ENCODE results near the gene CHST9. TPM values are rescaled to one million over a fixed set of nuclear protein-coding genes. Genes with fewer than 3 reads are reported as not detected.

Gene CHST9
- total and polyA plus RNA-seq, 8 donors: 3.9 to 17.2 (median 7.8) TPM

- DNase-seq (no peak), ATAC-seq (peak in 3 of 4 donors; percentile 26 to 75 (median 56)), FAIRE-seq (no peak)
- intact Hi-C loops (cut with DNase I): no loop called here
- no peaks in the 10 kb centered on the region for H3K9me3 ChIP-seq
- no peak overlapping the region for H3K4me3 ChIP-seq
- TF ChIP-seq, protein P1, sequence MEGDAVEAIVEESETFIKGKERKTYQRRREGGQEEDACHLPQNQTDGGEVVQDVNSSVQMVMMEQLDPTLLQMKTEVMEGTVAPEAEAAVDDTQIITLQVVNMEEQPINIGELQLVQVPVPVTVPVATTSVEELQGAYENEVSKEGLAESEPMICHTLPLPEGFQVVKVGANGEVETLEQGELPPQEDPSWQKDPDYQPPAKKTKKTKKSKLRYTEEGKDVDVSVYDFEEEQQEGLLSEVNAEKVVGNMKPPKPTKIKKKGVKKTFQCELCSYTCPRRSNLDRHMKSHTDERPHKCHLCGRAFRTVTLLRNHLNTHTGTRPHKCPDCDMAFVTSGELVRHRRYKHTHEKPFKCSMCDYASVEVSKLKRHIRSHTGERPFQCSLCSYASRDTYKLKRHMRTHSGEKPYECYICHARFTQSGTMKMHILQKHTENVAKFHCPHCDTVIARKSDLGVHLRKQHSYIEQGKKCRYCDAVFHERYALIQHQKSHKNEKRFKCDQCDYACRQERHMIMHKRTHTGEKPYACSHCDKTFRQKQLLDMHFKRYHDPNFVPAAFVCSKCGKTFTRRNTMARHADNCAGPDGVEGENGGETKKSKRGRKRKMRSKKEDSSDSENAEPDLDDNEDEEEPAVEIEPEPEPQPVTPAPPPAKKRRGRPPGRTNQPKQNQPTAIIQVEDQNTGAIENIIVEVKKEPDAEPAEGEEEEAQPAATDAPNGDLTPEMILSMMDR (IDR thresholded peaks at IDR 0.05): no peak
- H3K27ac ChIP-seq: peak overlapping the region in 2 of 4 donors; percentile 38 to 44
- 36% methylated on average over 7 of the region's 7 CpGs for WGBS, 2 donors
- peaks cover 0 to 3% (median 0%) of the 10 kb centered on the region in 3 donors for H3K4me1 ChIP-seq
- H3K27me3 ChIP-seq: no peaks in the 10 kb centered on the region
- no peaks in the 10 kb centered on the region for H3K36me3 ChIP-seq
These were observed 49.5 kb downstream of the CHST9 start for GRCh38 chr18:27135504-27136207.

DNA sequence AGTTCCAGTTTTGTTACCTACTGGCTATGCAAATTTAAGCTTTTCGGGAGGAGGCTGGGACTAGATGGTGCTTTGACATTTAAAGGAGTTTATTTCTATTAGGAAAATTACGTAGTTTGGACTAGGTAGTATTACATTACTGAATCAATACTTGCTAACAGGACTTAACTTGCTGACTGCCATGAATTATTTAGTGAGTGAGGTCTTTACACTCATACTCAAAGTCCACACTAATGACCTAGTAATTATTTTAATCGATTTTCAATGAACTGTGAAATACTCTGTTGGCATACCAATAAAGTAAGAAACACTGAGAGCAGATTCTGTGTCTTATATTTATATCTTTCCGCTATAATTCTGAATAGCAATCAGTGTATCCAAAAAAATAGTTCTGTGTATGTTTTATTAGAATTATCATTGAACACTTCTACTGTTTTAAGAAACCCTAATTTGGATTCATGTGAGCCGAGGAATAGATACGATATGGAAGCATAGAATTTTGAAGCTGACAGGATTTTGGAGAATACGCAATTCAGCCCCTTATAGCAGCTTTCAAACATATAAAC, 55.0 kb downstream of the CHST9 start:
- Histone ChIP-seq H3K9me3 (no peaks in the 10 kb centered on the region), H3K36me3 (no peaks in the 10 kb centered on the region), H3K27me3 (no peaks in the 10 kb centered on the region), H3K4me1 (no peaks in the 10 kb centered on the region), H3K4me3 (no peak overlapping the region), H3K27ac (no peak overlapping the region)
- TF ChIP-seq, protein P1 (IDR thresholded peaks at IDR 0.05): no peak
- FAIRE-seq: no peak
- intact Hi-C loops (cut with DNase I): no loop called here
- 79 to 87% methylated on average over 7 of the region's 7 CpGs for WGBS, 2 donors
- ATAC-seq: no peak
- DNase-seq: no peak

DNA sequence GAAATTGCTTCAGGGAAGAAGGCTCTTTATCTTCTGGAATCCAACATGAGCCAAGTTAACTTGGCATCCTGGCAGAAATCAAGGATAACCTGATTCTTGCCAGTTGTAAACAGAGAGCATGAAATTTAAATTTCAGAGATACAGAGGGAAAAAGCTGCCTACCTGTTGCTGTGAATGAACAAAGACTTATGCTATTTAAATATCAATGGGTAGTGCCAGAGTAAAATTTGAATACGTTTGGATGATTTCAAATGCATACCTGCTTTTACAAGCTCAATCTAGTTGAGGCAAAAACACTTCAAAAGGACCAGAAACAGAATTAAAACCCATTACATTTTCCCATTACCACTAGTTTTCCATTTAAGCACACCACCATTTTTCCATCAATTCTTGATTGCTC, 60.9 kb downstream of the CHST9 start:
- H3K27ac ChIP-seq: no peak overlapping the region
- no peaks in the 10 kb centered on the region for H3K9me3 ChIP-seq
- TF ChIP-seq, protein P1 (IDR thresholded peaks at IDR 0.05): no peak
- no peak for DNase-seq
- WGBS, 2 donors: 38 to 82% methylated on average over 1 of the region's 1 CpG
- no peak for FAIRE-seq
- H3K4me1 ChIP-seq: peaks cover 0 to 2% (median 0%) of the 10 kb centered on the region in 3 donors
- intact Hi-C loops (cut with DNase I): no loop called here
- H3K36me3 ChIP-seq: no peaks in the 10 kb centered on the region
- no peak overlapping the region for H3K4me3 ChIP-seq
- H3K27me3 ChIP-seq: no peaks in the 10 kb centered on the region
- ATAC-seq: no peak

DNA sequence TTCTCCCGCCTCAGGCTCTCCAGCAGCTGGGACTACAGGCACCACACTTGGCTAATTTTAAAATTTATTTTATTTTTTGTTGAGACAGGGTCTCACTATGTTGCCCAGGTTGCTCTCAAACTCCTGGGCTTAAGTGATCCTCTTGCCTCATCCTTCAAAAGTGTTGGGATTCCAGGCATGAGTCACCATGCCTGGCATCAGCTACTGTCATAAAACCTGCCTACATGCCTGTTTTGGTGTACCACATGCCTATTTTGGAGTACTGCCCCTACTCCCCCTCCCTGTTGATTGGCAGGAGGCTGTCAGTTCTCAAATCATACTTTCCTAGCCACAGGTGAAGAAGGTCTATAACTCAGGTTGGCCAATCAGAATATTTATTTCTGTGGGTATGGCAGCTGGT, 64.0 kb downstream of the CHST9 start:
- H3K27ac ChIP-seq: no peak overlapping the region
- WGBS, 2 donors: 83 to 96% methylated on average over 1 of the region's 1 CpG

More for the DNA sequence above, 64.0 kb downstream of the CHST9 start:
- ATAC-seq (no peak), DNase-seq (no peak), FAIRE-seq (no peak)
- H3K4me1 ChIP-seq: peaks cover 0 to 3% (median 0%) of the 10 kb centered on the region in 3 donors
- no peaks in the 10 kb centered on the region for H3K9me3 ChIP-seq
- intact Hi-C loops (cut with DNase I): no loop called here
- TF ChIP-seq, protein P1 (IDR thresholded peaks at IDR 0.05): no peak
- no peaks in the 10 kb centered on the region for H3K36me3 ChIP-seq
- no peak overlapping the region for H3K4me3 ChIP-seq
- no peaks in the 10 kb centered on the region for H3K27me3 ChIP-seq

Data from pancreas (tissue), 10 donors.